ES-I3 (cell line): Measurements from ENCODE around the gene TTBK1.

ENCODE experiments used
- H3K36me3 ChIP-seq: 2 replicates; pipeline ENCODE4 v1.6.1; 2013; ENCODE audit warnings: mild to moderate bottlenecking, low read length, control low read depth, moderate library complexity; ENCODE audit not compliant: insufficient read depth
- H3K4me1 ChIP-seq: 2 replicates; pipeline ENCODE4 v1.6.1; 2013; ENCODE audit warnings: mild to moderate bottlenecking, control low read depth, low read length; ENCODE audit not compliant: insufficient read depth
- H3K9ac ChIP-seq: 2 replicates; pipeline ENCODE4 v1.6.1; 2013; ENCODE audit warnings: low read depth, mild to moderate bottlenecking, low read length, moderate library complexity
- H3K9me3 ChIP-seq: 2 replicates; pipeline ENCODE4 v1.6.1; 2013; ENCODE audit warnings: mild to moderate bottlenecking, low read length, moderate library complexity; ENCODE audit not compliant: control insufficient read depth, insufficient read depth

The TTBK1 gene

DNA sequence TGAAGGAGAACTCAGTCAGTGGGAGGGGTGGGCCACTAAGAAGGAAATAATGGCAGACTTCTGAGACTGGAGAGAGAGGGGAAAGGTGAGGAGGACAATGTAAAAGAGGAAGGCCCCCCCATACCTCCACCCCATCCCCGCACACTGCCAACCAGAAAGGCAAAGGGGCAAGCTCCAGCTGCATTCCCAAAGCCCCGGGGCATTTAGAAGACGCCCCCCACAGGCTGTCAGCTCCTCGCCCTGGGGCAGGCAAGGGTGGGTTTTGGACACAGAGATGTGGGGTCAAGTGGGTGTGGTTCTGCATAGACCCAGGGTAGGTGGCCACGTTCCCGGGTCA lies 34.0 kb downstream of the TTBK1 start:
- Histone ChIP-seq H3K9me3 (no peaks in the 10 kb centered on the region), H3K9ac (no peak overlapping the region), H3K36me3 (no peaks in the 10 kb centered on the region), H3K4me1 (peaks cover 23% of the 10 kb centered on the region)

DNA sequence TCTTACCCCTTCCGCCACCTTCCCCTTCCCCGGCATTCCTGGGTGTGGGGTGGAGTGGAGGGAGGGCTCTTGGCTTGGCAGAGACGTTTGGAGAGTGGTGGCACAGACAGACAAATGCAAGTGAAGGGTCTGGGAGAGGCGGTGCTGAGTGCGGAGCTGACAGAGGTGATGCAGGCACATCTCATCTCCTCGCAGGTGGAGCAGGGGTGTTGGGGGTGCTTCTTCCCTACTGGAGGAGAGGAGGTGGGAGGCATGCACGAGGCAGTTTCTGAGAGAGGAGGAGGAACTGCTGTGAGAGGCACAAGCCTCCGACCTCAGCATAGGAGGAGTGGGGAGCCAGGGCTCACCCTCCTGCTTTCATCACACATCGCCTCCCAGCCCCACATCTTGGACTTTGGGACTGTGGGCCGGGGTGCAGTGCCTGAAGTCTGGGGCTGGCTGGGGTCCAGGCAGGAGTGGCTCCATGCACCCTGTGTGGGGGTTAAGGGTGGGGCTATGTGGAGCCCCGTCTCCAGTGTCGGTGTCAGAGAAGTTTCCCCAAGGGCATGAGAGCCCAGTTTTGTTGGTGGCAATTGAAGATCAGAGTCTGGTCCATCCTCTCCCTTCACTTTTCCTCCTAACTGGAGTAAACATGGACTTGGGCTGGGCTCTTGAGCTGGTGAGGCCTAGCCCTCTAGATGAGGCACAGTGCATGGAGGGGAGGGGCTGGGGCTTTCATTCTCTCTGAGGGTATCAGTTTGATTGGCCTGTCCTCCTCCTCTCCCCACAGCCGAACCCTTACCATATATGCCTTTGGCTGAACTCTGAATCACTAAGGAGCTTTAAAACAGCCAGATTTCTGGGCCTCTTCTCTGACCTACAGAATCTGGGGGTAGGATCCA lies 34.6 kb downstream of the TTBK1 start:
- no peak overlapping the region for H3K9ac ChIP-seq
- H3K36me3 ChIP-seq, result no peaks in the 10 kb centered on the region
- H3K9me3 ChIP-seq, result no peaks in the 10 kb centered on the region
- peaks cover 23% of the 10 kb centered on the region for H3K4me1 ChIP-seq

DNA sequence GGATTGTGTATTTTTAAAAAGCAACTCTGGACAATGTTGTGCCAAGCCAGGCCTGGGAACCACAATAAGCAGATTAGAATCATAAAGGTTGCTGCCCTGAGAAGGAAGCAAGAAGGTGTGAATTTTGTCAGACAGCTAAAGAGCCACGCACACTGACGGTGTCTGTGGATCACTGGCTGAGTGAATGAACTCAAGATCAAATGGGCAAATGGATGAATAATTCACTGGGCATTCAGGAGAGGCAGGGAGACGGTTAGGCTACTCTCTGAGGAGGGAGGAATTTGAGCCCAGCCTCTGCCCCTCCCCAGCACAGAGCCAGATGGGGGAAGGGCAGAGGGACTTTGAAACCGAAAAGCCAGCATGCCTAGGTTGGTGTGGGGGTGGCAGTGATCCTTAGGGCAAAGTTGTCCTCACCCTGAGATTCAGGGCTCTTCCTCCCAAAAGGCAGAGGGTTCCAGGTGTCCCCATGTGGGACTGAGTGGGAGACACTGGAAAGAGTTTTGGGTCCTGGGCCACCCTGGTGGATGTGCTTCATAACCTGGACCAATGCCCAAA lies 35.3 kb downstream of the TTBK1 start:
- Histone ChIP-seq H3K36me3 (no peaks in the 10 kb centered on the region), H3K9ac (no peak overlapping the region), H3K9me3 (no peaks in the 10 kb centered on the region), H3K4me1 (peaks cover 23% of the 10 kb centered on the region)

DNA sequence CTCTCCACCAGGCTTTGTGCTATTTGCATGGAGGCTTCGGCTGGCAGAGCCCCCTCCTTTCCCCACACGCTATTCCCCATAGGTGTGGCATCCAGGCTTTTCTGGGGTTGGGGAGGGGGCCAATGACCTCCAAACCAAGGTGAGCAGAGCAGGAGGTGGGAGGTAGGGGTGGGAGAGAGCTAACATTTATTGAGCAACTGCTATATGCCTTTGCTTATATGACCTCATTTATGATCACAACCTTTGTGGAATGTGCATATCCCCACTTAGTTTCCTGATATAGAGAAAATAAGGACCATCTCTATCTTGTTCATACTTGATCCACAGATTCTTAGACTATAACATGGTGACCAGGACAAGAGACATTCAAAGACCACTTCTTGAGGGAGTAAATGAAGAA lies 37.0 kb downstream of the TTBK1 start:
- Histone ChIP-seq H3K4me1 (peaks cover 23% of the 10 kb centered on the region), H3K9ac (no peak overlapping the region), H3K36me3 (no peaks in the 10 kb centered on the region), H3K9me3 (no peaks in the 10 kb centered on the region)

DNA sequence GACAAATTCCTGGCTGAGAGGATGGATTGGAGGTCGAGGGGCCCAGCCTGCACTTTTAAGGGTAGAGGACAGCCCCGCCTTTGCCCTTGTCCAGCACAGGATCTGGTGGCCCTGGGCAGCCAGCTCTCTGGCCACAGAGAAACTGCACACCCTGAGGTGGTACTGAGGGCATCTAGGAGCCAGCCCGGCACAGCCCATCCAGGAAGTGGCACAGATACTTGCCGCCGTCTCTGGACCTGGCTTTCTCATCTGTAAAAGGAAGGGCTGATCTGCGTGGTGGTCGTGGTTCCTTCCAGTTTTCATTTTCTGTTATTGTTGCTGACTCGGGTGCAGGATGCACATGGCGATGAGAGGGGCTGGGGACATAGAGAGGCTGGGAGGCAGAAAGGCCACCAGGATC lies 38.8 kb downstream of the TTBK1 start:
- Histone ChIP-seq H3K9me3 (no peaks in the 10 kb centered on the region), H3K9ac (no peak overlapping the region), H3K4me1 (peaks cover 21% of the 10 kb centered on the region), H3K36me3 (no peaks in the 10 kb centered on the region)

DNA sequence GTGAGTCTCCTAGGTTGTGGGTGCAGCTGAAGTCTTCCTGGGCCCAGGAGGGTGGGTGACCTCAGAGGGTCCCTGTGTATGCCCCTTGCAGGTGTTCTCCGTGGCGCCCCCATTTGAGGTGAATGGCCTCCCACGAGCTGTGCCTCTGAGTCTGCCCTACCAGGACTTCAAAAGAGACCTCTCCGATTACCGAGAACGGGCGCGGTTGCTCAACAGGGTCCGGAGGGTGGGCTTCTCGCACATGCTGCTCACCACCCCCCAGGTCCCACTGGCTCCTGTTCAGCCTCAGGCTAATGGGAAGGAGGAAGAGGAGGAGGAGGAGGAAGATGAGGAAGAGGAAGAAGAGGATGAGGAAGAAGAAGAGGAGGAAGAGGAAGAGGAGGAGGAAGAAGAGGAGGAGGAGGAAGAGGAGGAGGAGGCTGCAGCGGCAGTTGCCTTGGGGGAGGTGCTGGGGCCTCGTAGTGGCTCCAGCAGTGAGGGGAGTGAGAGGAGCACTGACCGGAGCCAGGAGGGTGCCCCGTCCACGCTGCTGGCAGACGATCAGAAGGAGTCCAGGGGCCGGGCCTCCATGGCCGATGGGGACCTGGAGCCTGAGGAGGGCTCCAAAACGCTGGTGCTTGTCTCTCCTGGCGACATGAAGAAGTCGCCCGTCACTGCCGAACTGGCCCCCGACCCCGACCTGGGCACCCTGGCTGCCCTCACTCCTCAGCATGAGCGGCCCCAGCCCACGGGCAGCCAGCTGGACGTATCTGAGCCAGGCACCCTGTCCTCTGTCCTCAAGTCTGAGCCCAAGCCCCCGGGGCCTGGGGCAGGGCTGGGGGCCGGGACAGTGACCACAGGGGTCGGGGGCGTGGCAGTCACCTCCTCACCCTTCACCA lies 39.6 kb downstream of the TTBK1 start:
- H3K4me1 ChIP-seq, result peaks cover 26% of the 10 kb centered on the region
- H3K36me3 ChIP-seq, result no peaks in the 10 kb centered on the region
- H3K9ac ChIP-seq, result no peak overlapping the region
- no peaks in the 10 kb centered on the region for H3K9me3 ChIP-seq

DNA sequence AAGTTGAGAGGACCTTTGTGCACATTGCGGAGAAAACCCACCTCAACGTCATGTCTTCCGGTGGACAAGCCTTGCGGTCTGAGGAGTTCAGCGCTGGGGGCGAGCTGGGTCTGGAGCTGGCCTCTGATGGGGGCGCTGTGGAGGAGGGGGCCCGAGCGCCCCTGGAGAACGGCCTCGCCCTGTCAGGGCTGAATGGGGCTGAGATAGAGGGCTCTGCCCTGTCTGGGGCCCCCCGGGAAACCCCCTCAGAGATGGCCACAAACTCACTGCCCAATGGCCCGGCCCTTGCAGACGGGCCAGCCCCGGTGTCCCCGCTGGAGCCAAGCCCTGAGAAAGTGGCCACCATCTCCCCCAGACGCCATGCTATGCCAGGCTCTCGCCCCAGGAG lies 40.2 kb downstream of the TTBK1 start:
- no peak overlapping the region for H3K9ac ChIP-seq
- H3K9me3 ChIP-seq, result no peaks in the 10 kb centered on the region
- peaks cover 19% of the 10 kb centered on the region; the same call in 1 of the 2 replicates for H3K4me1 ChIP-seq
- H3K36me3 ChIP-seq, result no peaks in the 10 kb centered on the region

DNA sequence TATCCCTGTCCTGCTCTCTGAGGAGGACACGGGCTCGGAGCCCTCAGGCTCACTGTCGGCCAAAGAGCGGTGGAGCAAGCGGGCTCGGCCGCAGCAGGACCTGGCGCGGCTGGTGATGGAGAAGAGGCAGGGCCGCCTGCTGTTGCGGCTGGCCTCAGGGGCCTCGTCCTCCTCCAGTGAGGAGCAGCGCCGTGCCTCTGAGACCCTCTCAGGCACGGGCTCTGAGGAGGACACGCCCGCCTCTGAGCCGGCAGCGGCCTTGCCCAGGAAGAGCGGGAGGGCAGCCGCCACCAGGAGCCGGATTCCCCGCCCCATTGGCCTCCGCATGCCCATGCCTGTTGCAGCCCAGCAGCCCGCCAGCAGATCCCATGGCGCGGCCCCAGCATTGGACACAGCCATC lies 40.6 kb downstream of the TTBK1 start:
- H3K4me1 ChIP-seq, result peaks cover 15% of the 10 kb centered on the region; the same call in 1 of the 2 replicates
- no peaks in the 10 kb centered on the region for H3K36me3 ChIP-seq
- no peak overlapping the region for H3K9ac ChIP-seq
- H3K9me3 ChIP-seq, result no peaks in the 10 kb centered on the region

DNA sequence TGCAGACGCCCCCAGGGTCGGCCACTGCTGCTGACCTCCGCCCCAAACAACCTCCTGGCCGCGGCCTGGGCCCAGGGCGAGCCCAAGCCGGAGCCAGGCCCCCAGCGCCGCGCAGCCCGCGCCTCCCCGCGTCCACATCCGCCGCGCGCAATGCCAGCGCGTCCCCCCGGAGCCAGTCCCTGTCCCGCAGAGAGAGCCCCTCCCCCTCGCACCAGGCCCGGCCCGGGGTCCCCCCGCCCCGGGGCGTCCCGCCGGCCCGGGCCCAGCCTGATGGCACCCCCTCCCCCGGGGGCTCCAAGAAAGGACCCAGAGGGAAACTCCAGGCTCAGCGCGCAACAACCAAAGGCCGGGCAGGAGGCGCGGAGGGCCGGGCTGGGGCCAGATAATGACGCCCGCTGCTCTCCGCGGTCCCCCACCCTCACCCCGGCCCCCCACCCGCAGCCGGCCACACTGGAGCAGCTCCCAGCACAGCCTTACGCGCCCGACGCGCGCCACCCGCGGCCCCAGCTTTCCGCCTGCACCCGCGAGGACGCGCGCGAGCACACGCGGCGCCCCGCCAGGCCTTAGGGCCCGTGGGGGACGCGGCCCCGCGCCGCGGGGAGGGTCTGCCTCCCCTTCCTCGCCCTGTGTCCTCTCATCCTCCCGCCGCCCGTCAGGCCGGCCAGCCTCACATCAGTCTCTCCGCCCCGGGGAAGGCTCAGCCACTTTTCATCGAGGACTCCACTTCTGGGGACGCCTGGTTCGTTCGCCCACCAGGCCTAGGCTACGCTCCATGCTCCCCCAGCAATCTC lies 41.9 kb downstream of the TTBK1 start:
- no peaks in the 10 kb centered on the region for H3K36me3 ChIP-seq
- no peak overlapping the region for H3K9ac ChIP-seq
- H3K4me1 ChIP-seq, result peaks cover 14% of the 10 kb centered on the region; the same call in 1 of the 2 replicates
- H3K9me3 ChIP-seq, result no peaks in the 10 kb centered on the region

DNA sequence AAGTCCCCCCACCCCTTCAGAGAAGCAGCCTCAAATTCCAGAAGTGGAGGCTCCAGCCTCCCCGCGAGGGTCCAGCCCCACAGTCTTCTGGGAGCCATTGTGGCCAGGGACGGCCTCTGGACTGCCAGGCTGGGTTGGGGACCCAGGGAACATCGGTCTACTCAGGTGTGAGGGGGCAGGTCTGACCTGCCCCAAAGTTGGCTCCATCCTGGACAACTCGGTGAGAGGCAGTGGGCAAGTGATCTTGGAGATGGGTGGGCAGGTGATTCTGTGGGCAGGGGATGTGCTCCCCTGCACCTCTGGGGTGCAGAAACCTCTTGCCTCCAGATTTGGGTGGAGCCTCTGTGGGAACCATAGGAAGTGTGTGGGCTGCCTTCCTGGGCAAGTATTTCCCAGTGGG lies 42.6 kb downstream of the TTBK1 start:
- Histone ChIP-seq H3K4me1 (peaks cover 12% of the 10 kb centered on the region; the same call in 1 of the 2 replicates), H3K9ac (no peak overlapping the region), H3K36me3 (no peaks in the 10 kb centered on the region), H3K9me3 (no peaks in the 10 kb centered on the region)

DNA sequence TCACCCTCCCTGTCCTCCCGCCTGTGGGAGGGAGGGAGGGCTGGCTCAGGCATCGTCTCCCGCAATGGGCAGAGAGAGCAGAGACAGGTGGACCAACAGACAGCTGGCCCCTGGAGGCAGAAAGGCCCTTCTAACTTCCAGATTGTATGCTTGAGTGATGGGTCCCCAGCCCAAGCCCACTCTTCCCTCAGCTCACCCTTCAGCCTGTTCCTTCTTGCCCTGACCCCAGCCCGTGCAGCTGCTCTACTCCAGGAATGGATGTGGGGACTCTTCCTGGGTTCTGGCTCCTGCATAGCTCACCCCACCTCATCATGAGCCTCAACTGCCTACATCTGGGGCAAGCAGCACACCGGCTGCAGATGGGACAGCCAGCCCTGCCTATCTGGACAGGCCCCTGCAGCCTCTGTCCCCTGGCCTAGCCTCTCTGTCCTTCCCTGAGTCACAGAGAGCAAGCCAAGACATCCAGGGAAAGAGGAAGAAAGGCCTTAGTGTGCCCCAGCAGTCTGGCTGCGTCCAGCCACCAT lies 43.2 kb downstream of the TTBK1 start:
- H3K9me3 ChIP-seq, result no peaks in the 10 kb centered on the region
- no peak overlapping the region for H3K9ac ChIP-seq
- H3K36me3 ChIP-seq, result no peaks in the 10 kb centered on the region
- H3K4me1 ChIP-seq, result peaks cover 12% of the 10 kb centered on the region; the same call in 1 of the 2 replicates

DNA sequence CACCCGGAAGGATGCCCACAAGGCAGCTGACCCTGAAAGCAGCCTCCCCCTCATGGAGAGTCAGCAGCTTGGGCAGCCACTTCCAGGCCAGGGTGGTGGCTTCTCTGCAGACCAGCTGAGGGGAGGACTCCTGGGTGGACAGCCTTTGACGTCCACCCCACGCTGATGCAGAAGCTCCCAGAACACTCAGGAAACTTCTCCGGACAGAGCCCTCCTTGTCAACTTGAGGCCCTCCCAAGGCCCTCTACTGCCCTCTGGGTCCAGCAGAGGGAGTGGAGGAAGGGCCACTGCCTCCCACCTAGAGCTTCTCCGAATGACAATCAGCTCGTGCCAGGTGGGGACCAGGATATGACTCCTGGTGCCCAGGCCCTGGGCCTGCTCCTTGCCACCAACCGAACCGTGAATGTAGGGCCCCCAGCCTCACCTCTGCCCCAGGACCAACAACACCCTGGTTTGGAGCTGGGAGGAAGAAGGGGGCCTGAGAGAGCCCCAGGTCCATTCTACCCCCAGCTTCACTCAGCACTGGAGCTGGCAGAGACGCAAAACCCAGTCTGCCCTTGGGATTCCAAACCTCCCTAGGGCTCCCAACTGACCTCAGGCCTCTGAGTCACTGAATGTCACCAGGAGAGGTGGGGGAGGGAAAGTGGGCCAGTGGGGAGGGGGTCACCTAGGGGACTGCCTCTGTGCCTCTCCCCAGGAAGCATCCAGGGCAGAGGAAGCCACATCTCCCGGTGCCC lies 43.9 kb downstream of the TTBK1 start:
- H3K4me1 ChIP-seq, result peaks cover 12% of the 10 kb centered on the region; the same call in 1 of the 2 replicates
- H3K36me3 ChIP-seq, result no peaks in the 10 kb centered on the region
- H3K9ac ChIP-seq, result no peak overlapping the region
- no peaks in the 10 kb centered on the region for H3K9me3 ChIP-seq
